Testis (tissue), 5 donors: ENCODE measurements around the gene KLHL9. TPM values are rescaled to one million over a fixed set of nuclear protein-coding genes. Genes with fewer than 3 reads are reported as not detected.
"Not testable (repeated sequence)": the region's sequence is repeated elsewhere in the genome, so short reads cannot be mapped to it uniquely, and the experiment has no call there.

Source experiments
- DNase-seq: peaks from one replicate; pipeline ENCODE4 v3.0.0-alpha.2; 2019
- H3K27ac ChIP-seq, 2 donors: fragments of 200-600 bp; sonication (generic); one replicate each; pipeline ENCODE4 v1.5.1; 2019
- H3K27me3 ChIP-seq: fragments of 200-600 bp; sonication (generic); one replicate; pipeline ENCODE4 v1.5.1; 2019
- H3K36me3 ChIP-seq: fragments of 200-600 bp; sonication (generic); one replicate; pipeline ENCODE4 v1.5.1; 2017; ENCODE audit warnings: low read depth; ENCODE audit errors: missing control alignments
- H3K4me1 ChIP-seq: fragments of 200-600 bp; sonication (generic); one replicate; pipeline ENCODE4 v1.5.1; 2019
- H3K4me3 ChIP-seq, 2 donors: fragments of 200-600 bp; sonication (generic); one replicate each; pipeline ENCODE4 v1.5.1; 2017 to 2019
- H3K9me3 ChIP-seq: fragments of 200-600 bp; sonication (generic); one replicate; pipeline ENCODE4 v1.5.1; 2017
- CTCF ChIP-seq, 3 experiments: fragments of 450-650 bp in 2 of 3; fragments of 200-600 bp in 1 of 3; sonication (generic) in 1 of 3; IDR thresholded peaks; one replicate each; pipeline ENCODE4 v1.5.1; 2016 to 2019; ENCODE audit warnings: antibody characterized with exemption in 3 of 3, mild to moderate bottlenecking in 2 of 3, moderate library complexity in 1 of 3
- POLR2A ChIP-seq: fragments of 450-650 bp; IDR thresholded peaks from one replicate; pipeline ENCODE4 v1.6.1; 2017; ENCODE audit warnings: antibody characterized with exemption, mild to moderate bottlenecking, moderate library complexity
- WGBS, 2 donors: methylation state at CpG; one replicate each; pipeline ENCODE4 v1.1.5; 2018; 5-methylcytosine and 5-hydroxymethylcytosine counted together
- intact Hi-C: fragments of 100-400 bp; cut with DNase I; formaldehyde crosslinking; loops from one replicate; pipeline ENCODE4 v1.15.1; 2023; ENCODE audit warnings: low total_unique reads
- long read RNA-seq, 2 donors: transcript quantifications; one replicate each; lab custom pipeline, GENCODE V29; 2026
- polyA plus RNA-seq: library from polyadenylated mRNA; stranded (reverse); fragments of 350-450 nt; fragmentation: Illumina TruSeq; extraction: RNeasy Lipid Tissue Mini Kit (QIAGEN cat#74804); gene quantifications from one replicate; pipeline ENCODE4 v1.2.3, GENCODE V29; 2014; ENCODE audit warnings: low read depth, low replicate concordance; ENCODE audit not compliant: insufficient read depth
- total RNA-seq, 2 donors: library from RNA; depleted of rRNA; stranded (reverse); fragments of >200 nt; gene quantifications; one replicate each; pipeline ENCODE4 v1.2.3, GENCODE V29; 2016

Gene KLHL9
- total RNA-seq (10 to 100 TPM; 17.4 to 19.3 TPM), polyA plus RNA-seq (12.7 TPM)
- long read RNA-seq, donor 1, full-length matches to known transcripts, result 67 of 67 reads
- long read RNA-seq, donor 1, partial matches to known transcripts, result 0 of 67 reads
- long read RNA-seq, donor 1, other reads (novel, unspliced or antisense), result 0 of 67 reads
- long read RNA-seq, donor 2, full-length matches to known transcripts, result 39 of 39 reads
- long read RNA-seq, donor 2, partial matches to known transcripts, result 0 of 39 reads
- long read RNA-seq, donor 2, other reads (novel, unspliced or antisense), result 0 of 39 reads

- Histone ChIP-seq H3K27me3 (no peaks in the 10 kb centered on the region), H3K4me1 (peaks cover 29% of the 10 kb centered on the region), H3K9me3 (no peaks in the 10 kb centered on the region), H3K27ac (peak within 1 kb of the TSS; percentile 96 to 99), H3K4me3 (peak within 1 kb of the TSS; percentile 76 to 98), H3K36me3 (no peaks in the 10 kb centered on the region)
- TF ChIP-seq POLR2A (no peak), CTCF (IDR thresholded peaks at IDR 0.05) (no peak)
- WGBS, 2 donors, result 0% methylated on average over 25 to 46 of the region's 55 CpGs
- DNase-seq, result peak; percentile 92
- intact Hi-C loops, result no loop called here
Observed at GRCh38 chr9:21334701-21335632, at the start of gene KLHL9. TSS of gene KLHL9 (minus strand) at chr9:21335404. CDS start at chr9:21334859, 545 bp downstream.

GRCh38 chr9:21383627-21384026 lies 48.4 kb upstream of the KLHL9 start:
- Histone ChIP-seq H3K4me1 (no peaks in the 10 kb centered on the region), H3K27ac (no peak overlapping the region), H3K9me3 (no peaks in the 10 kb centered on the region), H3K36me3 (no peaks in the 10 kb centered on the region), H3K4me3 (no peak overlapping the region), H3K27me3 (no peaks in the 10 kb centered on the region)
- 31 to 48% methylated on average over 4 of the region's 4 CpGs for WGBS, 2 donors
- no peak for DNase-seq
- TF ChIP-seq POLR2A, result no peak
- TF ChIP-seq CTCF (IDR thresholded peaks at IDR 0.05), result no peak
- intact Hi-C loops, result no loop called here

- Histone ChIP-seq H3K27ac (no peak overlapping the region), H3K4me3 (no peak overlapping the region), H3K4me1 (no peaks in the 10 kb centered on the region), H3K9me3 (no peaks in the 10 kb centered on the region), H3K27me3 (no peaks in the 10 kb centered on the region), H3K36me3 (no peaks in the 10 kb centered on the region)
- 67 to 74% methylated on average over 5 of the region's 5 CpGs for WGBS, 2 donors
- TF ChIP-seq CTCF (IDR thresholded peaks at IDR 0.05), result no peak
- no peak for TF ChIP-seq POLR2A
- DNase-seq, result no peak
- intact Hi-C loops, result no loop called here
Observed at GRCh38 chr9:21381448-21382339, 46.5 kb upstream of the KLHL9 start.

GRCh38 chr9:21371467-21371866 lies 36.3 kb upstream of the KLHL9 start:
- intact Hi-C loops, H3K36me3 ChIP-seq, H3K4me1 ChIP-seq, DNase-seq, H3K4me3 ChIP-seq, H3K27me3 ChIP-seq, H3K27ac ChIP-seq, H3K9me3 ChIP-seq: not testable (repeated sequence)
- 34 to 78% methylated on average over 4 of the region's 4 CpGs for WGBS, 2 donors
